Lung microvascular endothelial cell (primary cell): ENCODE data around the gene SLITRK5. TPM values are rescaled to one million over a fixed set of nuclear protein-coding genes. Genes with fewer than 3 reads are reported as not detected.

Source experiments
- DNase-seq, 2 donors: peaks; one replicate each; pipeline versions ENCODE4 v3.0.0 to v3.0.0-alpha.2; 2010; ENCODE audit warnings: low read depth in 2 of 2
- total RNA-seq: library from RNA; depleted of rRNA; stranded (reverse); fragments of >200 nt; gene quantifications from 2 replicates; pipeline ENCODE4 v1.2.1, GENCODE V29; 2014

Gene SLITRK5
- total RNA-seq, 1 donor from 2014 or later: not detected

- DNase-seq: no peak
These were observed 40.8 kb downstream of the SLITRK5 start for GRCh38 chr13:87712012-87712411.
